NCI-H1417 treated with DMSO at 0.1 percent for 48 hours (cell line): ENCODE measurements around the gene PLXDC1.

Experiments used
- DNase-seq: peaks from one replicate; lab custom pipeline; 2025; lab: John Stamatoyannopoulos, UW

PLXDC1 gene

DNA sequence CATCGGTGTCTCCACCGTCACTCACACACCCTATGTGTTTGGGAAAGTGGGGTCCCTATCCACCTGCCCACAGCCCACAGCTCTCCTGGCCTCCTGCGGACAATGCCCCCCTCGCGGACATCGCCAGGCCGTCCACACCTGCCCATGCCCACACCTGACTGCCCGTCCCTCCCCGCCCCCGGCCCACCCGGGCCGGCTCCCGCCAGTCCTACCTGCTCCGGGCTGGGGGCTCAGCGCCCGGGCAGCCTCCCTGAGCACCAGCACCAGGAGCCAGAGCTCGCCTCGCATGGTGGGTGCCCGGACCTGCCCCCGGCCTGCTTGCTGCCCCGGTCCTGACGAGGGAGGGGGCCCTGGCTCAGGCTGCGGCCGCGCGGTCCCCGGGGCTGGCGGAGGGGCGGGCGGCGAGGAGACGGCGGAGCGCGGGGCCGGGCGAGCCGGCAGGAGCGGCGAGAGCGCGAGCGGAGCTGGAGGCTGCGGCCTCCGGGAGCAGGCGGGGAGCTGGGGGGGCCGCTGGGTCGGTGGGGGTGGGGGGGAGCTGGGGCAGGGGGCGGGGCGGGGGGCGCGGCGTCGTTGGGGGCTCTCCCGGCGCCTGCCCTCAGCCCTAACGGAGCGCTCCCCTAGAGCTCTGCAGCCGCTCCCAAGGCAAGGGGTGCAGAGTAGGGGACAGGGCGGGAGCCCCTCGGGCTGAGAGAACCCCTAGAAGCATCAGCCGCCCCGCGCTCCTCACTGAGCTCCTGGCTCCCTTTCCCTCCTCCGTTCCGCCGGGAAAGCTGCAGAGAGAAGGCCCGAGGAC is at the start of gene PLXDC1:
PLXDC1 (minus strand) TSS at position 488 of the 793 bp plus-strand sequence; CDS start at position 288, 200 bp downstream.
- DNase-seq, result no peak

DNA sequence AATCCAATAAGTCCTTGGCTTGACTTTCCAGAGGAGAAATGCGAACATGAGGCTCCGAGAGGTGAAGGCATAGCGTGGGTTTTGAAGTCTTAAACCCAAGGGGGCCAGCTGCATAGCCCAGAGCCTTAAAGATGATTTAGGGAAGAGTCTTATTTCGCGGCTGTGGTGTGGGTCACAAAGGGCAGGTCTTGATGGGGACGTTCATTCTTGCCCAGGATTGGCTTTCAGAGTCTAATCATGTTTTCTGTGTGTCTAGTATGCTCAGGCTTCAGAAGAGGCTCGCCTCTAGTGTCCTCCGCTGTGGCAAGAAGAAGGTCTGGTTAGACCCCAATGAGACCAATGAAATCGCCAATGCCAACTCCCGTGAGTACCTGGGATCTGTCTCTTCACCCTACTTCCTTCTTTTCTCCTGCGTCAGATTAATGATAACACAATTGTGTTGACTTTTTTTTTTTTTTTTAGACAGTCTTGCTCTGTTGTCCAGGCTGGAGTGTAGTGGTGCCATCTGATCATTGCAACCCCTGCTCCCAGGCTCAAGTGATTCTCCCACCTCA is 49.6 kb upstream of the PLXDC1 start:
- no peak for DNase-seq

DNA sequence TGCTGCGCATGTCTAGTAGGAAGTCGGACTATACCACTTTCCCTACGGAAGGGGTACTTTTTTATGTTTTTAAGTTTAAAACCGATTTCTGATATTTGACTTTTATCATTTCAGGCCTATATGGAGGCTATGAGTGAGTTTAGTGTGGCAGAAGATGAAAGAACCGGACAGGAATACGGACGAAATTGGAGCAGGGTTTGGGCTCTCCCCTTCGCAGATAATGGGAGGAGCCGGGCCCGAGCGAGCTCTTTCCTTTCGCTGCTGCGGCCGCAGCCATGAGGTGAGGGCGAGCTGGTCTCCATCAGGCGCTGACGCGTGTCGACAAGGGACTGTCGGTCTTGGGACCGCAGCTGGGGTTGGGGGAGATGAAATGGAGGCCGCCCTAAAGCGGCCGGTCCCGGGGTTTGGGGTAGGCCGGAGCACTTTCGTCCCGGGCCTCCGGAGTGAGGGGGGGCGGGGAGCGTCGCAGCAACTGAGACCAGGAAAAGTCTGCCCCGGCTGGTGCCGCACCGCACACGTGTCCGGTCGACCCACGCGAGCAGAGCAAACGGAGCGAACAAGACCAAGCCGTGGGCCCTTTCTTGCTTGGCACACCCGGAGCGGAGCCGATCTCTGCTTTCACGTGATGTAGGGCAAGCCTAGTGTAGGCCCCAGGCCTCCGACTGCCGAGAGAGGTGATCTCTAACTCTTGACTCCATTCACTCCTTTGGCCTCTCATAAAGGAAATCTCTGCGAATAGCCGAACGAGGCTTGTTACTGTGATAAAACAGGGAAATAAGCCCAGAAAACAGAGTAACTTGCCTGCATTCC is 48.8 kb upstream of the PLXDC1 start, which contains the start of gene RPL19:
RPL19 (plus strand) TSS at position 214 of the 810 bp plus-strand sequence; CDS start at position 276, 62 bp downstream.
- DNase-seq, result no peak

GRCh38 chr17:39199820-39200069 is 48.3 kb upstream of the PLXDC1 start:
- peak; percentile 90 for DNase-seq

- DNase-seq, result no peak
Observed at GRCh38 chr17:39198186-39198566, 46.7 kb upstream of the PLXDC1 start.

- DNase-seq, result peak; percentile 24
Observed at GRCh38 chr17:39197380-39198185, 46.1 kb upstream of the PLXDC1 start, which contains the start of gene CACNB1. Gene CACNB1 (minus strand): TSS chr17:39197669. CDS start chr17:39197495, 174 bp downstream.

- no peak for DNase-seq
Observed at GRCh38 chr17:39196808-39197291, 45.4 kb upstream of the PLXDC1 start.

GRCh38 chr17:39196241-39196807 is 44.9 kb upstream of the PLXDC1 start:
- no peak for DNase-seq

- no peak for DNase-seq
Observed at GRCh38 chr17:39195568-39196160, 44.2 kb upstream of the PLXDC1 start.

DNA sequence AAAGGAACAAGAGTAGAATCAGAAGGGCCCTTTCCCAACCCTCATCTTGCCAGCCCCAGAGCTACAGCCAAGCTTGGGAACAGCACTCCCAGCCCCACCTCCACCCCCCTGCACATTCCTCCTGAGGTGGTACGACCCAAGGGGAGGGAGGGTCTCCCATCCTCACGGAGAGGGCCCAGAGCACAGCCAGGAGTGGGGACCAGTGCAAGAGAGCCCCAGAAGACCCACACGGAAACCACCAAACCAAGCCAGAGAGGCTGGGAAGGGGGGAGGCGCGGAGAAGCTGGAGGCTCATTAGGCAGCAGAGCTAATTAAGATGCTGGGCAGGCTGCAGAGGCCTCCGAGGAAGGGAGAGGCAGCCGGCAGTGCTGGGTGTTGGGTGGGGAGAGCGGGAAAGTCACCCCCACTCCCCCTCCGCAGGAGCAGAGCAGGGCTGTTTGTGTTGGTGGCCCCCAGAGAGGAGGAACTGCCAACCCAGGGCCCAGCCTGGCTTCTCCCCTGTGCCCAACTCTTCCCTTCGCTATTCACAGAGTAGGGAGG is 43.6 kb upstream of the PLXDC1 start:
- no peak for DNase-seq

GRCh38 chr17:39194089-39194984 is 42.9 kb upstream of the PLXDC1 start:
- DNase-seq, result no peak

DNA sequence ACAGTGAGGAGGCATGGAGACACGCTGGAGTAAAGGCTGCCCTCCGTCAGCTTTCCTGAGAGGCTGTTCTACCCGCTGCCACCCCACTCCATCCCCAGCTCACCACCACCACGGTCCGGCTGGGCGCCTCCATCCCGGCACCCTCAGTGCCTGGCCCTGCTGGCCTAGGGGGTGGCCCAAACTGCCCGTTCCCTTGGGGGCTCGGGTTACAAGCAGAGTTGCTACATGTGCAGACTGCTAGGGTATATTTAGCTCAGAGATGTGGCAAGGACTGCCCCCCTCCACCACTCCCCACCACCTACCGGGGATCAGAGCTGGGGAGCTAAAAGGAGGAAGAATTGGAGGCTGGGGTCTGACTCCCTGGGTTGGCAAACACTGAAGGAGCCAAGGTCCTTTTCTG is 41.9 kb upstream of the PLXDC1 start:
- DNase-seq, result no peak

DNA sequence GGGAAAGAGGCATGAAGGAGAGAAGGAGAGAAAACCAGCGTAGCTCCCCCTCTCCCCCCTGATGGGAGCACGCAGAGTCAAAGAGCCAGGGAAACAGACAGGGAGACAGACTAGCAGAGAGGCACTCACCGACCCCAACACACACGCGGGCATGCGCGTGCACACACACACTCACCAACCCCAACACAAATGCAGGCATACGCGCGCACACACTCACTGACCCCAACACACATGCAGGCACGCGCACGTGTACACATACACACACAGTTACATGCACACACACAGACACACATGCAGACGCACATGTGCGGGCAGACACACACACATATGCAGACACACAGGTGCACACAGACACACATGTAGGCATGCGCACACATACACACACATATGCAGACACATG is 41.5 kb upstream of the PLXDC1 start:
- DNase-seq, result no peak

DNA sequence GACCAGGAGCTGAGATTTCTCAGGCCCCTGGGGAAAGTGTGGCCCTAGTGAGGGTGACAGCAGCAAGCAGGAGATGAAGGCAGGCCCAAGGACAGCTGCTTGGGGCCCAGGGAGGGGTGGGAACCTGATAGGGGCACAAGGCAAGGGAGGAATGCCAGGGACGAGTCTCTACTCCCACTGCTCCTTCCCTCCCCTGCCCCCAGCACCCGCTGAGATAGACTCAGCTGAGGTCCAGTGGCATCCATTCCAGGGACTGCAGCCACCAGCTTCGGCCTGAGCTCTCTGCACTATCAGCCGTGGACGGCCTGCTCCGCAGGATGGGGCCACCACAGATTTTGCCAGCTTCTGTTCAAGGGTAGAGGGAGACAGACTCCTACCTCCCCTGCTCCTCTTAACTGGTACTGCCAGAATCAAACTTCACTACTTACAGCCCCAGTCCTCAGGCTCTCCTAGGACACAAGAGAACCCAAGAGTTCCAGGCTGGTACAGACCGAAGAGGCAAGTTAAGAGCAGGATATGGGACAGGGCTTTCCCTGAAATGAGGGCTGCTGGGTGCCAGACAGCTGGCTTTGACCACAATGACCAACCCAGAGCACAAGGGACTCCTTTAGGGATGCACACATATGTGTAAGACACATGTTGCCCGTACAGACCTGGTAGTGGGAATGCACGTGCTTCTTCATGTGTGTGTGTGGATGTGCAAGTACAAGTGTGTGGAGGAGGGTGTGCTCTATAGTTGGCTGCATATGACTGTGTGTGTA is 40.5 kb upstream of the PLXDC1 start:
- DNase-seq, result no peak

GRCh38 chr17:39187152-39187830 is 35.9 kb upstream of the PLXDC1 start:
- DNase-seq, result no peak

DNA sequence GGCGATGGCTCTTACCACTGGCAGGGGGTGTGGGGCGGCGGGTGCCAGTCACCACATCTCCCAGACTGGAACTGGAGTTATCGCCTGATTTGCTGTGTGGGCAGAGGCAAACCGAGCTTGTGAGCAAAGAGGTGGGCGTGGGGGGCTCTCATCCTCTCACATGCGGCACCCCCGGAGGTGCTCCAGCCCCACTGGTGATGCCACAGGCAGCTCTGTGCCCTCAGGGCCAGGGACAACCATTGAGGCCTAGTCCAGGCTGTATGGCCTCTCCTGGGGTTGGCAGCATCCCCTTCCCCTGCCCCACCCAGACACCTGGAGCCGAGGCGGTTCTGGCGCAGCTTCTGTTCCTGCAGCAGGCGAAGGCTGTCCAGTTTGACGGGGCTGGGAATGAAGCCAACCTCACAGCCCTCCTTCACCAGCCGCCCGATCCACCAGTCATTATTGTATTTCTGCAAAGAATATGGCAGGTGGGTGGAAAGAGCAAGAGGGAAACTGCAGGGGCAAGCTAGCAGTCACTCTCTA is 35.1 kb upstream of the PLXDC1 start:
- DNase-seq, result no peak

DNA sequence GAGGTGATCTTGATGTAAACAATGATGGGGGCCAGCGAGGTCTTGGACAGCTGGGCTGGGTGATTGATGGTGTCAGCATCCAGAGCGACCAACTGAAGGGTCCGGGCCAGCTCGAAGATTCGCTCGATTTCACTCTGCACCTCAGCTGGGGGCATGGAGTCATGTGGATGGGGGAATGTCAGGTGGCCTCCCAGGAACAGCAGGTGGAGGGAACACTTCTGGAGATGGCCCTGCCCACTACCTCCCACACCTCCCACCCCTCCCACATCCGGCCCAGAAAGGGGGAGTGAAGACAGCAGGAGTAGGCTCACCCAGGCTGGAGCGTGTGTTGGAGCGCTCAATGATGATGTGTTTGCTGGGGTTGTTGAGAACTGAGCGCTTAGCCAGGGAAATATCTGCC is 32.3 kb upstream of the PLXDC1 start:
- no peak for DNase-seq

DNA sequence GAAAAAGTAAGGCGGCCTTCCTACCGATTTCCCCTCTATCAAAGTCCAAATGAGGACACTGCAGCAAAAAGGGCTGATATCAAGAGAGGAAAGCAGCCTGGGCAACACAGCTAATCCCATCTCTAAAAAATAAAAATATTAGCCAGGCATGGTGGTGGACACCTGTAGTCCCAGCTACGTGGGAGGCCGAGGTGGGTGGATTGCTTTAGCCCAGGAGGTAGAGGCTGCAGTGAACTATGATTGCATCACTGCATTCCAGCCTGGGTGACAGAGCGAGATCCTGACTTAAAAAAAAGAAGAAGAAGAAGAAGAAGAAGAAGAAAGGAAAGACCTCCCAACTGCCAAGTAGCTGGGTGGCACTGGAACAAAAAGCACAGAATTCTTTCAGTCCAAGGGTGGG is 31.6 kb upstream of the PLXDC1 start:
- DNase-seq, result no peak
